ENCODE data around the gene SHH.

SHH gene

DNA sequence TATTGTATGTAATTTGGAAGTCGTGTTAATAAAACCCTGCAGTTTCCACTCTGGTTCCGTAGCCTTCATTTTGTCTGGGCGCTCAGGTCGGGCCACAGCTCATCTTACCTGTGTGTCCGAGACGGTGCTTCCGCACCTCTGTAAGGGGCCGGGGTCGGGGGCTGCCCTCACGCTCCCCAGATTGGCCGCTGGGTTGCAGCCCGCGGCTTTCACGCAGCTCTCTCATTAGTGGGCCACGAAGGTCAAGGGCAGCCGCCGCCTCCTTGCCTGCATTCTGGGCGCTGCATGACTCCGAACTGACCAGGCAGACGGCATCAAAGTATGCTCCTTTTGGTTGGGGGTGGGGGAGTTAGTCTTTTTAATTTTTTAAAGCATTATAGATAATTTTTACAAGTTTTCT is 30.8 kb downstream of the SHH start:
- H3K9ac ChIP-seq (ENCODE audit: low read depth, low read length), result no peak overlapping the region
- H3K4me3 ChIP-seq (ENCODE audit: low read length), result no peak overlapping the region
- H3K4me1 ChIP-seq (ENCODE audit: insufficient read depth, low read length), result no peaks in the 10 kb centered on the region
- H3K36me3 ChIP-seq (ENCODE audit: insufficient read depth, low read depth, low read length), result peaks cover 24% of the 10 kb centered on the region
- no peaks in the 10 kb centered on the region for H3K9me3 ChIP-seq (ENCODE audit: insufficient read depth, low read depth, low read length)
- peaks cover 10% of the 10 kb centered on the region for H3K27me3 ChIP-seq (ENCODE audit: insufficient read depth, low read length)
- no peak overlapping the region for H3K27ac ChIP-seq (ENCODE audit: low read length)

DNA sequence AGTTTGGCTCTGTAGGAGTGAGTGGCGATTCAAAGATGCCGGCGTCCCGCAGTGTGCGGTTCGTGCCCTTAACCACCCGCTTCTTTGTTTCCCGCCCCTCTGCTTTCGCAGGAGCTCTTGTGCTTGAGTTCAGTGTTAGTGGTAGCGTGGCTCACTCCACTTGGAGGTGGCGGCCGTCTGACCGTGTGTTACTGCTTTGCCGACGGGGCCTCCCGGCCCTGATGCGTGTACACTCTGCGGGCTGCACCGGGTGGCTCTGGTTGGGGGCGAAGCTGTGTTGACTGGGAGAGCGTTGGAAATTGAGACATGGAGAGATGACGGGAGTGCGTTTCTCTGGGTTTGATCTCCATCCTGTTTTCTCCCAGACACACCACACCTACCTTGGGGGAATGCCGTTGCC is 31.4 kb downstream of the SHH start:
- Histone ChIP-seq H3K9me3 (ENCODE audit: insufficient read depth, low read depth, low read length) (no peaks in the 10 kb centered on the region), H3K4me3 (ENCODE audit: low read length) (no peak overlapping the region), H3K36me3 (ENCODE audit: insufficient read depth, low read depth, low read length) (peaks cover 30% of the 10 kb centered on the region), H3K4me1 (ENCODE audit: insufficient read depth, low read length) (no peaks in the 10 kb centered on the region), H3K9ac (ENCODE audit: low read depth, low read length) (no peak overlapping the region), H3K27ac (ENCODE audit: low read length) (no peak overlapping the region), H3K27me3 (ENCODE audit: insufficient read depth, low read length) (peaks cover 5% of the 10 kb centered on the region)

DNA sequence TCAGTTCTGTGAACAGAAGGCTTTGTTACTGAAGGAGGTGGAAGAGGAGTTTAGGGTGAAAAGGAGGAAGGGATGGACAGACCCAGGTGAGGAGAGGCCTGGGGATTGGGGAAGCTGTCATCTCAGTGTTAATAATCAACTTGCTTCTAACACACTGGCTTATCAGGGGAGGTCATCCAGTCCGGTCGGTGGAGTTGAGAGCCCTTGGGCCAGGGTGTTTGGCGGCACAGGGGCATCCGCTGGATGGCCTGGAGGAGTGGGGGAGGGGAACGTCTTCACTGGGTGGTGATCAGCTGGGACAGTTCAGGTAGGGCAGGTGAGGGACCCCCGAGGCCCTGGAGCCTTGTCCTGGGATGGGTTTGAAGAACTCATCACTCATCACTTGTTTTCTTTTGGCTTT is 33.9 kb downstream of the SHH start:
- Histone ChIP-seq H3K4me1 (ENCODE audit: insufficient read depth, low read length) (no peaks in the 10 kb centered on the region), H3K36me3 (ENCODE audit: insufficient read depth, low read depth, low read length) (peaks cover 54% of the 10 kb centered on the region), H3K27me3 (ENCODE audit: insufficient read depth, low read length) (no peaks in the 10 kb centered on the region), H3K9me3 (ENCODE audit: insufficient read depth, low read depth, low read length) (no peaks in the 10 kb centered on the region), H3K27ac (ENCODE audit: low read length) (no peak overlapping the region), H3K4me3 (ENCODE audit: low read length) (no peak overlapping the region), H3K9ac (ENCODE audit: low read depth, low read length) (no peak overlapping the region)

DNA sequence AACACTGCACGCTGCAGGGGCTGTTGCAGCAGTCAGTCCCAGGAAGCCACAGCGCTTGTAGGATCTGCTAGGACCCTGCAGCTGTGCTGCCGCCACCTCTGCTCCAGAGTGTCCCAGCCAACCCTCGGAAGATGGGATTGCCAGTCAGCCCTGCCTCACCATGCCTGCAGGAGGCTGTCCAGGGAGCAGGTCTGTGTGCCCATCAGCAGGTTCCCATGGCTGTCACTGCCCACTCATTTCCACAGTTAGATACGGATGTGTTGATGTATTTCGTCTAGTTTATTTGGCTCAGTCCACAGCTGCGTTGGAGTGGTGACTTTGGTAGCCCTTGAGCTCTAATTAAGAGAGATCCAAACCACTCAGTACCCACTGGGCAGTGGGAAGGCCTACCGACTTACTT is 35.7 kb downstream of the SHH start:
- H3K27me3 ChIP-seq (ENCODE audit: insufficient read depth, low read length), result no peaks in the 10 kb centered on the region
- H3K9me3 ChIP-seq (ENCODE audit: insufficient read depth, low read depth, low read length), result no peaks in the 10 kb centered on the region
- H3K9ac ChIP-seq (ENCODE audit: low read depth, low read length), result no peak overlapping the region
- H3K36me3 ChIP-seq (ENCODE audit: insufficient read depth, low read depth, low read length), result peaks cover 68% of the 10 kb centered on the region
- no peak overlapping the region for H3K27ac ChIP-seq (ENCODE audit: low read length)
- H3K4me3 ChIP-seq (ENCODE audit: low read length), result no peak overlapping the region
- no peaks in the 10 kb centered on the region for H3K4me1 ChIP-seq (ENCODE audit: insufficient read depth, low read length)

DNA sequence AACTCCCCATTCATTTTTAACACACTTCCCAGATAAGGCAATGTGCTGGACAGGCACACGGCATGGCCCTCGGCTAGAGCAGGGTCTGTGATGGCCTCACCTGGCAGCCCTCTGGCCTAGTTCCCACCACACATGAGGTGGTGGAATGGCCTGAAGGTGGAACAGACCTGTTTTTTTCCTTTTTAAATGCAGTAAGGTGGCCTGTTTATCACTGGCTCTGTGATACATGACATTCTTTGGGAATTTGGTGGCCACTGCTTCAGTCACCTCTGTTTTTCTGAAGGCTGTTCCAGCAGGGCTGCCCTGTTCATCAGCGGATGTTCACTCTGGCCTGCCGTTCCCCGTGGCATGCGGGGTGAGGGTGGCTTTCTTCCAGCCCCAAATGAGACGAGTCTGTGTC is 36.6 kb downstream of the SHH start:
- Histone ChIP-seq H3K9ac (ENCODE audit: low read depth, low read length) (no peak overlapping the region), H3K9me3 (ENCODE audit: insufficient read depth, low read depth, low read length) (no peaks in the 10 kb centered on the region), H3K36me3 (ENCODE audit: insufficient read depth, low read depth, low read length) (peaks cover 72% of the 10 kb centered on the region), H3K27me3 (ENCODE audit: insufficient read depth, low read length) (no peaks in the 10 kb centered on the region), H3K4me1 (ENCODE audit: insufficient read depth, low read length) (no peaks in the 10 kb centered on the region), H3K4me3 (ENCODE audit: low read length) (no peak overlapping the region), H3K27ac (ENCODE audit: low read length) (no peak overlapping the region)

DNA sequence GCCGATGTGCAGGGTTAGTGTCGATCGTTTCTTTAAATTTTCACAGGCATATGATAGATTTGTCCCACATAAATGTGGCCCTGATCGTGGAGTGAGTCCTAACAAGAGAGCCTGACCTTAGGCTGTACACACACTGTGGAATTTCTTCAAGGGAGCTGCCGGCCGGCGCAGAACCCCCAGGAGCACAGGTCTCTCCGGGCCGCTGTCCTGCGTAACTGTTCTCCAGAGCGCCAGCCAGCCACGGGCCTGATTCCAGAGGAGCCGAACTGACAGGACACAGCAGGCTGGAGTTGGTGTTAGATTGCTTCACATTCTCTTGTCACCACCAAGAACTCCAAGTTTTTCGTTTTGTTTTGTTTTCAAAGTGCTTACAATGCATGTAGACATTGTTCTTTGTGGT is 37.3 kb downstream of the SHH start:
- Histone ChIP-seq H3K27me3 (ENCODE audit: insufficient read depth, low read length) (no peaks in the 10 kb centered on the region), H3K9me3 (ENCODE audit: insufficient read depth, low read depth, low read length) (no peaks in the 10 kb centered on the region), H3K4me1 (ENCODE audit: insufficient read depth, low read length) (no peaks in the 10 kb centered on the region), H3K27ac (ENCODE audit: low read length) (no peak overlapping the region), H3K4me3 (ENCODE audit: low read length) (no peak overlapping the region), H3K9ac (ENCODE audit: low read depth, low read length) (no peak overlapping the region), H3K36me3 (ENCODE audit: insufficient read depth, low read depth, low read length) (peaks cover 73% of the 10 kb centered on the region)

DNA sequence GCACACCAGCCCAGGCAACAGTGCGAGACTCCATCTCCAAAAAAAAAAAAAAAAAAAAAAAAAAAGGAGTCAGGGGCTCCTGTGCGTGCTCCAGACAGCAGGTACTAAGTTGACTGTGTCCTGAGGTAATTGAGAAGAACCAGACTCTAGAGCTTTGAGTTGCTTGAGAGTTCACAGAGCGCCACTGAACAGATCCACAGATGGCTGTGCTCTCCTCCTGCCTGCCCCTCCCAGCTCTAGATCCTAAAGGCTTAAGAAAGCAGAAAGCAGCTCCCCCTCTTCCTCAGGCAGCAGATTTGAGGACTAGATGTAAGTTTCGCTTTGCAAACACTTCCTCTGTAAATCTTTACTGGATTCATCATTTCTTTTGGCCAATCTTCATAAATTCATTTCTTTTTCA is 38.7 kb downstream of the SHH start:
- no peaks in the 10 kb centered on the region for H3K27me3 ChIP-seq (ENCODE audit: insufficient read depth, low read length)
- H3K27ac ChIP-seq (ENCODE audit: low read length), result no peak overlapping the region
- H3K9me3 ChIP-seq (ENCODE audit: insufficient read depth, low read depth, low read length), result no peaks in the 10 kb centered on the region
- H3K36me3 ChIP-seq (ENCODE audit: insufficient read depth, low read depth, low read length), result peaks cover 85% of the 10 kb centered on the region
- no peaks in the 10 kb centered on the region for H3K4me1 ChIP-seq (ENCODE audit: insufficient read depth, low read length)
- H3K9ac ChIP-seq (ENCODE audit: low read depth, low read length), result no peak overlapping the region
- H3K4me3 ChIP-seq (ENCODE audit: low read length), result no peak overlapping the region

DNA sequence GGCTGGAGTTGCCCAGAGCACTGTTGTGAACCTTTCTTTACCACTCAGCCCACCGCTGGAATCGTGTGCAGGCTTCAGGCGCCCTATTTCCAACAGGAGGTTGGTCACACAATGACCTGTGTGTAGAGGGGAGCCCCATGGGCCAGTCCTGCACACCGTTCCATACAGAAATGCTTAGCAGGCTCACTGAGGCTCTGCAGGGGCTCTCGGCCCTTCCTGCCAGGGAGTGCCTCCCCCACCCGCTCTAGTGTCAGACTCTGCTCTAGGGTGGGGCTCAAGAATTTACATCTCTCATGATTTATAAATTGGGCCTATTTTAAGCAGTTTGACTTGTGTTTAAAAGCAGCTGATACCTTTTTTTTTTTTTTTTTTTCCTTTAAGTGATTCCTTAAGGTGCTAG is 42.0 kb downstream of the SHH start:
- H3K4me1 ChIP-seq (ENCODE audit: insufficient read depth, low read length), result no peaks in the 10 kb centered on the region
- H3K4me3 ChIP-seq (ENCODE audit: low read length), result no peak overlapping the region
- no peaks in the 10 kb centered on the region for H3K27me3 ChIP-seq (ENCODE audit: insufficient read depth, low read length)
- no peaks in the 10 kb centered on the region for H3K9me3 ChIP-seq (ENCODE audit: insufficient read depth, low read depth, low read length)
- peaks cover 89% of the 10 kb centered on the region for H3K36me3 ChIP-seq (ENCODE audit: insufficient read depth, low read depth, low read length)
- no peak overlapping the region for H3K9ac ChIP-seq (ENCODE audit: low read depth, low read length)
- no peak overlapping the region for H3K27ac ChIP-seq (ENCODE audit: low read length)

DNA sequence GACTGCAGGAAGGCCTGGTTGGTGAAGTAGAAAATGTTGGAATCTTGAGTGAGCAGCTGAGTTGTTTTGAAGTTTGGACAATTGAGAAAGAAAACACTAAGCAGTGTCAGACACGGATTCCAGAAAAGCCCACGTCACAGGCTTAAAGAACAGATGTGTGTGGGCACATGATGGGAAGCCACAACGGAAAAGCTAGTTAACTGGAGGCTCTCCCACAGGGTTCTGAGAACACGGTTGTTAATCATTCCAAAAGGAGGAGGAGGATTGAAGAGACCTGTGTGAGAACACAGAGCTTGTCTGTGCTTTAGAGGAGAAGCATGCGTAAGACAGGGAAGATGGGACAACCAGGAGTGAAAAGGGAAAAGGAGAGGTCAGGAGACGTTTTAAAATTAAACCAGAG is 42.6 kb downstream of the SHH start:
- H3K4me1 ChIP-seq (ENCODE audit: insufficient read depth, low read length), result no peaks in the 10 kb centered on the region
- H3K27me3 ChIP-seq (ENCODE audit: insufficient read depth, low read length), result no peaks in the 10 kb centered on the region
- no peak overlapping the region for H3K9ac ChIP-seq (ENCODE audit: low read depth, low read length)
- H3K36me3 ChIP-seq (ENCODE audit: insufficient read depth, low read depth, low read length), result peaks cover 89% of the 10 kb centered on the region
- no peak overlapping the region for H3K27ac ChIP-seq (ENCODE audit: low read length)
- H3K4me3 ChIP-seq (ENCODE audit: low read length), result no peak overlapping the region
- no peaks in the 10 kb centered on the region for H3K9me3 ChIP-seq (ENCODE audit: insufficient read depth, low read depth, low read length)

DNA sequence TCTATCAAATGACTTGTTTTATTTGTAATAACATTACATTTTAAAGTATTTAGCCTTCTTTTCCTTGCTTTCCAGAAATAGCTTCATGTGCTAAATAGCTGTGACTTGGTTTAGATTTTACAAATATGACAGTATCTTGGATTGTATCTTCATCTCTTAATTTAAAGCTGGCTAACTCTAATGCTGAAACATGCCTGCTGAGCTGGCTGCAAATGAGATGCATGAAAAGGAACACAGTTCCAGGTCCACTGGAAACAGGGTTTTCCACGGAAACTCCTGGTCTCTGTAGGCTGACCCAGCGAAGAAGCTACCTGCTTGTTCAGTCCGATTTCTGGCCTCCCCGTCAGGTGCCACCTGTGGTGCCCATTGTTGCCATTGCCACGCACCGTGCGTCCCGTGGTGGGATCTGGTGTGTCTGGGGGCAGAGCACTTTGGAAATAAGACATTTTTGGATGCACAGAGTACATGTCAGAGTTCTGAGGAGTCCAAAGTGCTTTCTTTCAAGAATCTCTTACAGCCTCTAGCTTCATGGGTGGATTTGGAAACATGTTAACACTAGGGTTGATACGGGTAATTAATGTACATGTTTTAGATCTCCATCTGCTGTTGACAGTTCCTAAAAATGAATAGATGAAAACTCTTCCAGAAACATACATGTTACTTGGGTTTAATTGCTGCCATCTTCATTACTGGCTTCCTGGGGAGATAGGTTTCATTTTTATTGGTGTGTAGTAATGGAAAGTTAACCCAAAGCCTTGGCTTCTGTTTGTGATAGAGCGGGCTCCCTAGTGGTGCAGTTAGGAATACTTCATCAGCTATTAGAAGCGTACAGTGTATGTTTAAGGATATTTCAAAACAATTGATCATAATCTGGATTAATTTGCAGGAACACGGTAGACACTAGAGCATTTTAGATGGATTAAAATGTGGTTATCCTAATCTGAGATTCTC is 45.0 kb downstream of the SHH start:
- Histone ChIP-seq H3K4me1 (ENCODE audit: insufficient read depth, low read length) (peaks cover 3% of the 10 kb centered on the region; the same call in 1 of the 2 replicates), H3K36me3 (ENCODE audit: insufficient read depth, low read depth, low read length) (peaks cover 93% of the 10 kb centered on the region), H3K27ac (ENCODE audit: low read length) (no peak overlapping the region), H3K9me3 (ENCODE audit: insufficient read depth, low read depth, low read length) (no peaks in the 10 kb centered on the region), H3K27me3 (ENCODE audit: insufficient read depth, low read length) (no peaks in the 10 kb centered on the region), H3K9ac (ENCODE audit: low read depth, low read length) (no peak overlapping the region), H3K4me3 (ENCODE audit: low read length) (no peak overlapping the region)

DNA sequence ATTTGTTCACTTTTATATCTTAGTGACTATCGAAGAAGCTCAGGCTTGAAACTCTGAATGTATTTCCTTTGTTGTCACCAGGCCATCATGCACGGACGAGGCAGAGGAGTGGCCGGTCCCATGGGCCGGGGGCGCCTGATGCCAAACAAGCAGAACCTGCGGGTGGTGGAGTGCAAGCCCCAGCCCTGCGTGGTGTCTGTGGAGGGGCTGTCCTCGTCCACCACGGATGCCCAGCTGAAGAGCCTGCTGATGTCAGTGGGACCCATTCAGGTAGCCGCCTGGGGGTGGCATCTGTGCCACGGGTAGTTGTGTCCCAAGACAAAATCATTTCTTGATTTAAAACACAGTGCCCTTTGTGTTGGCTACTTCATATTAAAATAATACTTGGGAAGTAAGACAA is 45.9 kb downstream of the SHH start:
- no peak overlapping the region for H3K27ac ChIP-seq (ENCODE audit: low read length)
- H3K4me1 ChIP-seq (ENCODE audit: insufficient read depth, low read length), result peaks cover 3% of the 10 kb centered on the region; the same call in 1 of the 2 replicates
- H3K4me3 ChIP-seq (ENCODE audit: low read length), result no peak overlapping the region
- H3K27me3 ChIP-seq (ENCODE audit: insufficient read depth, low read length), result no peaks in the 10 kb centered on the region
- H3K36me3 ChIP-seq (ENCODE audit: insufficient read depth, low read depth, low read length), result peaks cover 89% of the 10 kb centered on the region
- no peaks in the 10 kb centered on the region for H3K9me3 ChIP-seq (ENCODE audit: insufficient read depth, low read depth, low read length)
- H3K9ac ChIP-seq (ENCODE audit: low read depth, low read length), result no peak overlapping the region

DNA sequence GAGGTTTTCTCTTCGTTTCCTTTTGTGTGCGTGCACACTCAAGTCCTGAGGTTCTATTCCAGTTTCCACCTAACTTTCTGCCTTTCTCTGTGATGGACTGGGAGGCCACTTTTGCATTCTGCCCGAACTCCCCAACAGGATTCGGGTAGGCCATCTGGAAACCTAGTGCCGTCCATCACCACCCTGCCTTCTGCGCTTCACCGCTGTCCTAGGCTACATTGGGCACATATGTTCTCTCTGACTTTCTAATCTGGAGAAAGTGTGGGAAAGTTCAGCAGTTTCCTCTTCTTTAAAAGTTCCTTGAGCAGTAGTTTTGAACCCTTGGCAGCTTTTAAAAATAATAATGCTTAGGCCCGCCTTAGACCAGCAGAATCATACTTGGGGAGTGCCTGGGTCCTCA is 46.8 kb downstream of the SHH start:
- H3K36me3 ChIP-seq (ENCODE audit: insufficient read depth, low read depth, low read length), result peaks cover 80% of the 10 kb centered on the region
- H3K9ac ChIP-seq (ENCODE audit: low read depth, low read length), result no peak overlapping the region

More for the DNA sequence above, 46.8 kb downstream of the SHH start:
- Histone ChIP-seq H3K4me1 (ENCODE audit: insufficient read depth, low read length) (peaks cover 3% of the 10 kb centered on the region; the same call in 1 of the 2 replicates), H3K27ac (ENCODE audit: low read length) (no peak overlapping the region), H3K4me3 (ENCODE audit: low read length) (no peak overlapping the region), H3K27me3 (ENCODE audit: insufficient read depth, low read length) (no peaks in the 10 kb centered on the region), H3K9me3 (ENCODE audit: insufficient read depth, low read depth, low read length) (no peaks in the 10 kb centered on the region)

Measured in iPS-20b (cell line).